Measurements from ENCODE around the gene GIPC3.
"Not testable (repeated sequence)": the region's sequence is repeated elsewhere in the genome, so short reads cannot be mapped to it uniquely, and the experiment has no call there.

GIPC3 gene

DNA sequence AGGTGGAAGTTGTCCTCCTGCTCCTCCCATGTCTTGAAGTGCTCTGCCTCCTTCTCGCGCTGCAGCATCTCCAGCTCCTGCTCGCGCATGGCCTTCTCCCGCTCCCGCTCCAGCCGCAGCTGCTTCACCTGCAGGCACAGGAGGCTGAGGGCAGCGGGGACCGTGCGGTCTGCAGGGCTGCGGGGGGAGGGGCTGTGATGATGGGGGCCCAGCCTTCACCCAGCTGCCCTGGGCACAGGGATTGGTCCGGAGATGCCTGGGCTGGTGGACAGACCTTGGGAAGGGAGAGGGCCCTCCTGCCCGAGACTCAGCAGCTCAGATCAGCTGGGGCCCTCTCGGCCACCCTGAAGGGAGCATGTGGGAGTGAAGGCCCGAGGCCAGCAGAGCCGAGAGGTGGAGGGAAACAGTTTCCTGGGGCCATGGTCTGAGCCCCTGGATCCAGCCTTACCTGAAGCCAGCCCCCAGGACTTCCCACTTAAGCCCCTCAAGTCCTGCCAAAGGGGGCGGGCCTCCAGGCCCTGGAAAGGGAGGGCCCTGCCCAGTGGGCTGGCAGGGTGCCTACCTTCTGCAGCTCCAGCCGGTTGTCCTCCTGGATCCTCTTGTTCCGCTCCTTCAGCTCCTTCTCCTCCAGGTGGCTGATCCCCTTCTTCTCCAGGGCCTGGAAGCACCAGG lies 35.0 kb downstream of the GIPC3 start:
- DNase-seq, result no peak

DNA sequence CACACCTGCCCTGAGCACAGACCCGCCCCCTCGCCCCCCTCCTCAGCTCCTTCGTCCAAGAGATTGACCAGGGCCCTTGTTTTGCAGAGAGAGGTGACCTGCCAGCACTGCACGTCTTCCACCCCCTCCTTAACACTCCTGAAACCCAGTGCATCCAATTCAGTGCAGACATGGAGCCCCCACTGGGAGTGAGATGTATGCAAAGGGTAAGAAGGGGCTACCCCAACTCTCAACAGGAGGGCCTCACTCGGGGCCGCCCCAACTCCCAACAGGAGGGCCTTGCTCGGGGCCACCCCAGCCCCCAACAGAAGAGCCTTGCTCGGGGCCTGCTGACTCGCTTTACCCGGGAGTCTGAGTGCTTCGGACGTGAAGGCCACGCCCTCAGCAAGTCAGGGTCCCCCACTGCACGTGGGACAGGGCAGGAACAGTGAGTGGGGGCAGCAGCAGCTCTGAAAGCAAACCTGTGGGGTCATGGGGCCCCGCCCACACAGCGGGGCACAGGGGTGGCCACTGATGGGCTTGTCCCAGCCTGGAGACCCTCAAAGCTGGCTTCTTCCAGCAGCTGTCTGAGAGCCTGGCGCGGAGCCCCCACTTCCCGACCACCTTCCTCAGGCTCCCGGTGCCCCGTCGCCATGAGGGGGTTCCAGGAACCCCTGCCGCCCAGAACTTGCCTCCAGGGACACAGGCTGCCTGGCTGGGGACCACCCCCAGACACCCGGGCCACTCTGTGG lies 35.7 kb downstream of the GIPC3 start:
- DNase-seq, result no peak

DNA sequence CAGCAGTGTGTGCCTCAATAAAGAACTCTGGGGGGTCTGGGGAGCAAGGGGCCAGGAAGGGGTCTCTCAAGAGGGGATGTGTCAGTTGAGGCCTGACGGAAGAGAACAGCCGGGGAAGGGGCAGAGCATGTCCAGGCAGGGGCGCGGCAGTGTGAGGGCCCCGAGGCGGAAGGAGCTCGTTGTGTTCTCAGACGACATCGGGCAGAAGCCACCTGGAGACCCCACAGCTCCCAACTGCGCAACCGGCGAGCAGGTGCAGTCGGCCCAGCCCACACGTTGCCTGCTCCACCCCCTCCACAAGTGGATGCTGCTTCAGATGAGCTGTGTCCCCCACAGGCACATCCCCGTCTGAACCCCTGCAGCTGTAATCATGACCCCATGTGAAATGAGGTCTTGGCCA lies 36.4 kb downstream of the GIPC3 start:
- DNase-seq, result no peak

DNA sequence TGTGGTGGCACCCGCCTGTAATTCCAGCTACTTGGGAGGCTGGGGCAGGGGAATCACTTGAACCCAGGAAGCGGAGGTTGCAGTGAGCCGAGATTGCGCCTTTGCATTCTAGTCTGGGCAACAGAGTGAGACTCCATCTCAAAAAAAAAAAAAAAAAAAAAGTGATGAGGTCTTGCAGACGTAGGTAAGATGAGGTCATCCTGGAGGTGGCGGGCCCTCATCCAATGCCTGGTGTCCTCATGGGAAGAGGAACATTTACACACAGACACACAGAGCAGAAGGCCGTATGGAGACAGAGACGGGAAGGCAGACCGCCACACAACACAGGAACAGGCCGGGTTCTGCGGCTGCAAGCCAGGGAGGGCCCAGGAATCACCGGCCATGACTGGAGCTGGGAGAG lies 36.9 kb downstream of the GIPC3 start:
- DNase-seq, result no peak

DNA sequence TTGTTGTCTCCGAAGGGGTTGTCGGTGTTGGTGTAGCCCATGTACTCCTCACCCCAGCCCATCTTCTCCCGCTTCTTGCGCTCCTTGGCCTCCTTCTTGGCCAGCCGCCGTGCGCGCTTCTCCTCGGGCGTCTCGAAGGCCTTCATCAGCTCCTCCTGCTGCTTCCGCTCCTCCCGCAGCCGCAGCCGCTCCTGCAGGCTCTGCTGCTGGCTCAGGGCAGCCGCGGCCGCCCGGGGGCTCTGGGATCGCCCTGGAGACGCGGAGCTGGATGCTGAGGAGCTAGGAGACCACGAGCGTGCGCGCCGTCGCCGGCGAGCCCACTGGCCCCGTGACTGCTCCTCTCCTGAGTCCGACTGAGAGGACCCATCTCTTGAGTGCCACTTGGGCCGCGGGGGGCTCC lies 38.4 kb downstream of the GIPC3 start:
- no peak for DNase-seq

DNA sequence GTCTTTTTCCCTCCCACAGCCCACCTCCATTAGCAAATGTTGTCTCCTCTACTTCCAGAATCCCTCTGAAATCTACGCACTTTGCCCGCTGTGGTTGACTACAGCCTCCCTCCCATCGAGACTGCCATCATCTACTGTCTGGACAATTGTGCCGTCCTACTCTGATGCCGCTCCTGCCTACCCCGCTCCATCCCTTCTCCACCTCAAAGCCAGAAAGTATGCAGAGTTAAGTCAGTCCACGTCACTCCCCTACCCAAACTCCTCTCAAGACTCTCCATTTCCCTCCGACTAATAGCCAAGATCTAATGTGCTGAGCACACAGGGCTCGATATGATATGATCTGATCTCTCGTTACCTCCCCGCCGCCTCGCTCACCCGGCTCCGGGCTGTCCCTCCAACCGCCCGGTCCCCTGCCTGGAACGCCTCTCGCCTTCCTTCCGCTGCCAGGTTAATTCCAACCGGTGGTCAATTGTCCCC lies 40.8 kb downstream of the GIPC3 start:
- DNase-seq, result peak in 1 of 2 donors; percentile 13

DNA sequence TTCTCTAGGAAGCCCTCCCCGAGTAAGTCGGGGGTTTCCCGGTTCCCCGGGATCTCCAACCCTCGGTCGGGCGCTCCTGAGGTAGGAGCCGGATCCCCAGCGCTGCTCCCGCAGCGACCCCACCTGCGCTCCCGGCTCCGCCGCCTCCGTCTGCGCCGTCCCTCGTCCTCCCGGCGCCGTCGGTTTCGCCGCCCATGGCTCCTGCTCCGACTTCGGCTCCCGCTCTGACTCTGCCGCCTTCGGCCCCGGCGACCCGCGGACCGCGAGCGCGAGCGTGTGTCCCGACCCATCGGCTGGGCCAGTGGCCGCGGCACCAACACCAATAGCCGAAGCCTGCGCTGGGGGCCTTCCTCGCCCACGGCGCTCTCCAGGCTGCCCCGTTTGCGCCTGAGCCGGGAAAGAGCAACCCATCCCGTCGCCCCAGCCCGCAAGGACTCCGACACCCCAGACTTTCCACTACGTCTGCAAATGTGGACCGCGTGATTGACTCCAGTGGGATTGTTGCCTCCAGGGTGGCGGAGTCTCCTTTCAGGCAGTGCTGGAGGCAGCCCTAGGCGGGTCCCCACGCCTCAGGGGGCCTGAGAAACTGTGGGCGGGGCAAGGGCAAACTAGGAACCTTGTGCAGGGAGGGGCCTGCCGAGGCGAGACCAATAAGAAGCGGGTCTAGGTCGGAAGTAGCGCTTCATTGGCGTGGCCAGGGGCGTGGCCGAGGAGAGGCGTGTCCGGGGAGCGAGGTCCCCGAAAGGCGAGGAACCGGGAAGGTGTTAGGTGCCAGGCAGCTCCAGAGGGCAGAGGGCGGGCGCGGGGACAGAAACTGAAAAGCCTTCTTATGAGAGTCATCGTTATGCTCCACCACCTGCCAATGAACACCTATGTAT lies 41.4 kb downstream of the GIPC3 start, which contains the start of gene CACTIN:
CACTIN (minus strand) TSS at position 318 of the 878 bp plus-strand sequence; CDS start at position 290, 28 bp downstream.
- DNase-seq, result peak; percentile 98 to 99

DNA sequence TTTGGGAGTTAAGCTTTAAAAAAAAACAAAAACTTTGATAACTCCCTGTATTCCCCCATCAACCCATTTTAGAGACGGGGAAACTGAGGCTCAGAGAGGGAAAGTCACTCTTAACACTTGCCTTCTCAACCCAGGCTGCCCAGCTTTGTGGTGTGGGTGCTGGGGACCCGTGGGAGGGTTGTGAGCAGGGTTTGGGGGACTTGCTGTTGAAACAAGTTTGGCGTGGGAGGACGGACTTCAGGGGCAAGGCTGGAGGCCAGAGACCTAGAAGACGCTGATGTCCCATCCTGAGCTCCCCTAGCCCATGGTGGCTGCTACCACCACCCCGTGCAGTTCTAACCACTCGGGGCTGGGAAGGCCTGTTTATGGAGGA lies 42.1 kb downstream of the GIPC3 start:
- no peak for DNase-seq

DNA sequence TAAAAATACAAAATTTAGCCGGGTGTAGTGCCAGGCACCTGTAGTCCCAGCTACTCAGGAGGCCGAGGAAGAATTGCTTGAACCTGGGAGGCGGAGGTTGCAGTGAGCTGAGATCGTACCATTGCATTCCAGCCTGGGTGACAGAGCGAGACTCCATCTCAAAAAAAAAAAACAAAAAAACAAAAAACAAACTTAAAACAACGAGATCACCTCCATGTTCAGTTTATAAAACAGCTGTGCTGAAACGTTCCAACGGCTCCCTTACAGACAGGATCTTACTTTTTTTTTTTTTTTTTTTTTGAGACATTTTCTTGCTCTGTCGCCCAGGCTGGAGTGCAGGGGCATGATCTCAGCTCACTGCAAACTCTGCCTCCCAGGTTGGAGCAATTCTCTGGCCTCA lies 43.5 kb downstream of the GIPC3 start:
- DNase-seq, result not testable (repeated sequence)

DNA sequence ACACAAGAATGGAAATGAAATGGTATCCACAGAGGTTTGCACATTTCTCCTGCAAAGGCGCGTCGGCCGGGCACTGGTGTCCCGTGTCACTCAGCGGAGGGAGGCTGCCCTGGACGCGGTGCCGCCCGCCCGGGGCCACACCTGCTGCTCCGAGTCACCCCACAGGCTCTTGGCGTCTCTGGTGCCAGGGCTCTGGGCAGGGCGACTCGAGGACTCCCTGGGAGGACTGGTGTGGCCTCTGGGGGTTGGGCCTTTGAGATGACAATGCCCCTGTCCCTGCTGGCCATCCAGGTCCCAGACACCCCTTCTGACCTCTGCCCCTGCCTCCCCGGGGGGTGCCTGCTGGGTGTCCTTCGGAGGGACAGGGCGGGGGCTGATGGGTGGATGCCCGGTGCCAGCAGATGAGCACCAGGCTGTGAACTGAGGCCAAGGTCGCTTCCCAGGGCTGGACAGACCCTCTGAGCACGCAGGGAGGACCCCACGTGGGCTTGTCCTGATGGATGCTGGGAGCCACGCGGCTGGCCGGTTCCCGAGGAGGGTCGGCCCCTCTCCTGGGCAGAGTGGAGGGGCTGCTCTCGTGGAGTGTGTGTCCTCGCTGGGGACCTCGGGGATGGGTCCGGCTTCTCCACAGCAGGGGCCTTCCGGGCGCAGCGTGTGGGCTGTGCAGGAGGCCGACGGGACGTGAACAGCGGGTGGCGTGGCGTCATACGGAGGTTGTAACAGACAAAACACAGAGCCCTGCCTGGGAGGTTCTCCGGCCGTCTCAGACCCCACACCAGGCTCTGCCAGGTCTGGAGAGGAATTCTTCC lies 46.0 kb downstream of the GIPC3 start:
- DNase-seq, result no peak

DNA sequence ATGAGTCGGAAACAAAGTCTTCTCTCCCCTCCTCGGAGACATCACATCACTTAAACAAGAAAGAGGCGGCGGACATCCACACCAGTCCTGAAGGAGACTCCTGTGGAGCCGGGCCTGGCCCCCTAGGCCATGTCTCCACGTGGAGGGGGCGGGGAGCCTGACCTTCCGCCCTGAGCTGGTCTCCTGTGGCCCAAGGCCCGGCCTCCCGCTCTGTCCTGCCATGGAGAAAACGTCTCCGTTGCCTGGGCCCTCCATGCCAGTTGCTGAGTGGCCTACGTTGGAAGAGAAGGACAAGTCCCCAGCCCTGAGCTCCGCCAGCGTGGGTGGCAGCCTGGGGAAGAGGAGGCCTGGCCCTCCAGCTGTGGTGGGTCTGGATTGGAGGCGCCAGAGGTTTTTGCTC lies 46.8 kb downstream of the GIPC3 start:
- no peak for DNase-seq

DNA sequence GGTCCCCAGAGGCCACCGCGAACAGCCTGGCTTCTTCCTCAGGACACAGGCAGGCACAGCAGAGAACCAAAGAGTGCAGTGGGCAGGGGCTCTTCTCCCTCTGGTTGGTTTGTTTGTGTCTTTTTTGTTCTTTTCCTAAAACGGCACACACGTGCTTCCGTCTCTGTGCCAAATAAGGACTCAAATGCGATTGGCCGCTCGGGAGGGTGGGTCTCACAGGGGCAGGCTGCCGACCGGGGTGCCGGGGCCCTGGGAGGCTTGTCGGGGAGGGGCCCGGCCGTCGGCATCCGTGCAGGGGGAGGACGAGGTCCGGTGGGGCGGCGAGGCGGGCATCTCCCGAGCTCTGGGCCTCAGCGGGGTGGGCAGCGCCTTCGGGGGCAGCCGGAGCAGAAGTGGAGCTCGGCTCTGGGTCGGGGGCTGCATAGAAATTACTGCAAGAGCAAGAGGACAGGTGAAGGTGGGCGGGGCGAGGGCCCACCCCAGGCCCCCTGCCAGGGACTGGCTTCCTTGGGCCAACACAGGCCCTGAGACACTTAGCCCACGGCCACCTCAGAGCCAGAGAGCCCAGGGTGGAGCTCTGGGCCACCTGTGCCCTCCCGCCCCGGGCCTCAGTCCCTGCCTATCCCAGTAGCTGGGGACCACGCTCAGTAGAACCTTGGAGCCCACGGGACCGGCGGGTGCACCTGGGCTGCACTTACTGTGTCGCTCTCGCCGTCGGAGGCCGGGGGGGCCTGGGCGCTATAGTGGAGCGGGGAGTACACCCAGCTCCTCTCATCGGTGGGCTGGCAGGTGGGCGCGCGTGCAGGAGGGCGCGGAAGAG lies 47.7 kb downstream of the GIPC3 start:
- DNase-seq, result no peak

DNA sequence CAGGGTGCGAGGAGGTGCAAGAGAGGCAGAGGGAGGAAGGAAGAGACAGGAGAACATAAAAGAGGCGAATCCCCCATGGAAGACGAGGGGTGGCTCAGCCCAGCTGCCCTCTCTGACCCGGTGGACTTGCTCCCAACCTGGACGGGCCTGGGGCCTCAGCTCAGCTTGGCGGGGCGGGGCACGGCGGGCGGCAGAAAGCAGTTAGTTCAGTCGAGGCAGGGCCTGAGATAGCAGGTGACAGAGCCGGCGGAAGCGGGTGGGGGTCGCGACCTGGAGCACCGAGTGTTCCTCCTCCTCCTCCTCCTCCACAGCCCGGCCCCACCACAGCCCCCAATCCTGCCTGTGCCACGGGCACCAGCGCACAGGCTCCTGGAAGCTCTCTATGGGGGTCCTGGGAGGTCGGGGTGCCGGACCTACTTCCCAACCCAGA lies 48.3 kb downstream of the GIPC3 start:
- no peak for DNase-seq

DNA sequence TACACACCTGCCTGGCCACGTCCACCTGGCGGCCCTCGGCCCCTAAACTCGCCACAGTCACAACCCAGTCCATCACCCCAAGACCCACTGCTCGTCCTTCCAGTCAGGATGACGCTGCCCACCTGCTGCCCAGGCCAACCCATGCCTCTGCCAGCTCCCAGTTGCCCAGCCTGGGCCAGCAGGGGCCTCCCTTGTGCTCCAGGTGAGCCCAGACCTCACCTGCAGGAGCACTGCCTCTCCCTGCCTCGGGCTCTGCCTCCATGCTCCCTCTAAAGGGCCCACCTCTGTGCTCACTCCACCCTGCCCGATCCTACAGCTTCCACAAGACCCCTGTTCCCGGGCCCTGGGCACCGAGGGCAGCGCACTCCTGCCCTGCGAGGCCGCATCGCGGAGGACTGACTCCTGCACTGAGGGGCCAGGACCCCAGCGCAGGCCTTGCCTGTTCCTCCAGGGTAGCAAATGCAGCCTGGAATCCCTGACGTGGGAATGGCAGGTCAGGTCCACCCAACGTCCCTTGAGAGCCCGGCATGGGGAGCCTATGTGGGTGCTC lies 49.3 kb downstream of the GIPC3 start:
- DNase-seq, result no peak

DNA sequence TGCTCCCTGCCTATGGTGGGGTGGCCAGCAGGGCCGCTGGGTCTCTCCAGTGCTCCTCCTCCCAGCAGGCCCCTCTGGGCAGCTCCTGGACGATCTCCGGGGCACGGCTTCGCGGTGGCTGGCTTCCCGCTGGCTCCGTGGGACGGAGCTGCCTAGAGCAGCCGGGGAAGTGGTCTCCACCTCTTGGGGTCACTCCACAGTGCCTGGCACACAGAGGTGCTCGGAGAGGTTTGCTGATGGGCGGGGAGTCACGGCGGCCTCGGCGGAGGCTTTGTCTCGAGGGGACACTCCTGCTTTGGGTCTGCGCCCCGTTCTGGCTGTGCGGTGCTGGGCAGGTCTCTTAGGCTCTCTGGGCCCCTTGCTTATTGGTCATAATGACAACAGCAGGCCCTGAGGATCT lies 51.2 kb downstream of the GIPC3 start:
- no peak for DNase-seq

DNA sequence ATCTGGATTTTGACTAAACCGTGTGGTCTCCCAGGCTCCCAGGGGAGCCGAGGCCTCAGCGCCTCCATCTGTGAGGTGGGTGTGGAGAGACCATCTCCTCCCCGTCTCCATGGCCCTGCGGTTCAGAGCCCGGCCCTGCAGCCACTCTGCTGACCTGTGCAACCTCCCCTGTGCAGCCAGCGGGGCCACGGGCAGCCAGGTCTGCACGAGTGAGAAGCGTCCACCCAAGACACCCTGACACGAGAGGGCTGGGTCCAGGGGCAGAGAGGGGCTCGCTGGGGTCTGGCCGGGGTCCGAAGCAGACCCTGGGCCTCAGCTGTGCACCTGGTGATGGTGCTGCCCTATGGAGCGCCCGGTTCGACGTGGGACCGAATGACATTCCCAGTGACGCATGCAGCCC lies 51.7 kb downstream of the GIPC3 start:
- no peak for DNase-seq

DNA sequence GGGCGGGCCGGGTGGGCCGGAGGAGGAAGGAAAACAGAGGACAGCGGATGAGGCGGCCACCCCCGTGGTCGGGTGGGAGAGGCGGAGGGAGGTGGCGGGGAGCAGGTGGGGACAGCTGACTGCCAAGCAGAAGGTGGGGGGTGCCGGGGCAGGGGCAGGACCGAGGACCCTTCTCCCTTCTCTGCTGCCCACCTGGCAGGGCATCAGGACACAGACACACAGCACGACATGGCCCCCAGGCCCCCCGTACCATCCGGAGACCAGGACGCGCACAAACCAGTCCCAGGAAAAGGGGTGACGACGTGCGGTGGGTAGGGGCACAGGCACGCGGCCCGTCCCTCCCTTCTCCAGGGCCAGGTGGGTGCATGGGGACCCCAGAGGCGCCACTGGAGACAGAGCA lies 52.3 kb downstream of the GIPC3 start:
- DNase-seq, result no peak

DNA sequence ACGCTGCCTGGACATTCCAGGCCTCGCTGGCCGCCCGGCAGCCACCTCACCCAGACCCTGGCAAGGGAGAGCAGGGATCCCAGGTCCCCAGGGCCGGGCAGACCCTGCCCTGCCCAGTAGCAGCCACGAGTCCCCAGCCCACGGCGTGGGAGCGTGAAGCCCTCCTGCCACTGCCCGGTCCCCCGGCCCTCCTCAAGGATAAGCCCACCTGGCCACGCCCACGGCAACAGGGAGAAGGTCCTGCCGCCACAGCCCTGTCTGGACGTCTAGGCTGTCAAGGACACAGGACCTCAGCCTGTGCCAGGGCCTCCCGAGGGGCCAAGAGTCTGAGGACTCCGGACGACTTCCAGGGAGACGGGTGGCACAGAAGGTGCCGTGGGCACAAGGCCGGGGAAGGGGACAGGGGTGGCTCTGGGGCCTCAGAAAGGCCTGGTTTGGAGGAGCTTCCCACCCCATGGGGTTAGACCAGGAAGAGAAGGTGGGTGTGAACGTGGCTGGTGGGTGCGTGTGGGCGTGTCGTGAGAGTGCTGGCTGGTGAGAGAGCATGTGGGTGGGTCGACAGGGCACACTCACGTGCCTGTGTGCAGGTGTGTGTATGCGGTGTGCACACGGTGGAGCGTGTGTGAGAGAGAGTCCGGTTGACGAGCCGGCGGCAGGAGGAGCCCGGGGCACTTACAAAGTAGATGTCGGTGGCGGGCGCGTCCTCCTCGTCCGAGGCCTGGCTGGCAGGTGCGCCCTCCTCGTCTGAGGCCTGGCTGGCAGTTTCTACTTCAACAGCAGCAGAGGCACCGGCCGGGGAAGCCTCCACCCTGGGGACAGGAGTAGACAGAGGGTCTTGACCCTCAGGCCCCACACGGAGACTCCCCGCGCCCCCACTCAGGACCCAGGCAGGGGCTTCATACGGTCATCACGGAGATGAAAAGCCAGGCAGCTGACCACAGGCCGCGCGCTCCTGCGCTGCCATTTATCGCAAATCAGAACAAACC lies 53.2 kb downstream of the GIPC3 start:
- DNase-seq, result no peak

DNA sequence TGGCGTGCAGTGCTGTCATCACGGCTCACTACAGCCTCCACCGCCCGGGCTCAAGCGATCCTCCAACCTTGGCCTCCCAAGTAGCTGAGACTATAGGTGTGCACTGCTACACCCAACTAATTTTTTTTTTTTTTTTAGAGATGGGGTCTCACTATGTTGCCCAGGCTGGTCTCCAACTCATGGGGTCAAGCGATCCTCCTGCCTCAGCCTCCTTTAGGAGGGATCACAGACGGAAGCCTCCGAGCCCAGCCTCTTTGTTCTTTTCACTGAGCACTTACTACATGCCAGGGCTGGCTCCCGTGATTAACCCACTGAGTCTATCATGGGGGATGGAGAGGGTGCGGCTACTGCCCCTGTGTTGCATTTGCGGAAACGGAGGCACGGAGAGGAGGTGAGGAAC lies 54.2 kb downstream of the GIPC3 start:
- no peak for DNase-seq

All from stimulated activated CD4-positive, alpha-beta T cell treated with anti-CD3 and anti-CD28 coated beads, Interleukin-2, amount 100 ng/mL, for 48 hours (primary cell).